Inflammatory macrophage (primary cell): ENCODE measurements around the gene LNP1.
"Not testable (repeated sequence)": the region's sequence is repeated elsewhere in the genome, so short reads cannot be mapped to it uniquely, and the experiment has no call there.

ENCODE experiments used
- DNase-seq, 2 donors: peaks; one replicate each; pipeline ENCODE4 v3.0.0-alpha.2; 2020 to 2022

Gene LNP1

GRCh38 chr3:100436951-100437350, 35.6 kb downstream of the LNP1 start:
- no peak for DNase-seq

GRCh38 chr3:100437721-100438622, 36.6 kb downstream of the LNP1 start:
- DNase-seq, result peak; percentile 19 to 64

- no peak for DNase-seq
Observed at GRCh38 chr3:100438623-100438974, 37.3 kb downstream of the LNP1 start.

- no peak for DNase-seq
Observed at GRCh38 chr3:100440895-100441294, 39.6 kb downstream of the LNP1 start.

- DNase-seq, result no peak
Observed at GRCh38 chr3:100443690-100444089, 42.4 kb downstream of the LNP1 start.

- not testable (repeated sequence) for DNase-seq
Observed at GRCh38 chr3:100447067-100447466, 45.7 kb downstream of the LNP1 start.

- no peak for DNase-seq
Observed at GRCh38 chr3:100448079-100448478, 46.7 kb downstream of the LNP1 start.

- no peak for DNase-seq
Observed at GRCh38 chr3:100449214-100449613, 47.9 kb downstream of the LNP1 start.

GRCh38 chr3:100454677-100455076, 53.3 kb downstream of the LNP1 start:
- no peak for DNase-seq

GRCh38 chr3:100455841-100456550, 54.7 kb downstream of the LNP1 start:
- DNase-seq, result no peak

GRCh38 chr3:100456745-100457144, 55.4 kb downstream of the LNP1 start:
- no peak for DNase-seq

- no peak for DNase-seq
Observed at GRCh38 chr3:100457811-100458210, 56.5 kb downstream of the LNP1 start.

GRCh38 chr3:100458814-100459213, 57.5 kb downstream of the LNP1 start:
- DNase-seq, result no peak

GRCh38 chr3:100463002-100463401, 61.7 kb downstream of the LNP1 start:
- DNase-seq, result peak; percentile 56

- no peak for DNase-seq
Observed at GRCh38 chr3:100463646-100464155, 62.4 kb downstream of the LNP1 start.

GRCh38 chr3:100465892-100466777, 64.8 kb downstream of the LNP1 start:
- DNase-seq, result peak; percentile 26 to 35

- no peak for DNase-seq
Observed at GRCh38 chr3:100467133-100467532, 65.8 kb downstream of the LNP1 start.

- DNase-seq, result no peak
Observed at GRCh38 chr3:100468676-100469075, 67.3 kb downstream of the LNP1 start.

GRCh38 chr3:100470951-100471350, 69.6 kb downstream of the LNP1 start:
- DNase-seq, result no peak

- no peak for DNase-seq
Observed at GRCh38 chr3:100471444-100471843, 70.1 kb downstream of the LNP1 start.

- DNase-seq, result not testable (repeated sequence)
Observed at GRCh38 chr3:100477851-100478360, 76.6 kb downstream of the LNP1 start.

- not testable (repeated sequence) for DNase-seq
Observed at GRCh38 chr3:100478521-100478920, 77.2 kb downstream of the LNP1 start.
